ENCODE measurements around the gene C9orf152.
"Not testable (repeated sequence)": the region's sequence is repeated elsewhere in the genome, so short reads cannot be mapped to it uniquely, and the experiment has no call there.

The C9orf152 gene

DNA sequence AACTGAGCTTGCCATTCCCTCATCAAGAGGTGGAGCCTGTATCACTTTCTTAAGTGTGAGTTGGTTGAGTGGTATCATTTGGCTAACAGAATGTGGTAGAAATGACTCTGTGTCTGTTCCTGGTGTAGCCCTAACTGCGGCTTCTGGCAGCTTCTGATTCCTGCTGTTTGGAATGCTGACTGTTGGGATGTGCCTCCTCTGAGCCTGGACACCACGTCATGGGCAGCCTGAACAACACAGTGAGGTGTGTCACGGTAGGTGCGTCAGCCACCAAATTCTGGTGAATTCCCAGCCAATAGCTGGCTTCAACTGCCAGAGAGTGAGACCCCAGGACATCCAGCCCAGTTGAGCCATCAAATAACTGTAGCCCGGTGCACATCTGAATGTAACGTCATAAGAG is 6.1 kb upstream of the C9orf152 start:
- no peak for DNase-seq

DNA sequence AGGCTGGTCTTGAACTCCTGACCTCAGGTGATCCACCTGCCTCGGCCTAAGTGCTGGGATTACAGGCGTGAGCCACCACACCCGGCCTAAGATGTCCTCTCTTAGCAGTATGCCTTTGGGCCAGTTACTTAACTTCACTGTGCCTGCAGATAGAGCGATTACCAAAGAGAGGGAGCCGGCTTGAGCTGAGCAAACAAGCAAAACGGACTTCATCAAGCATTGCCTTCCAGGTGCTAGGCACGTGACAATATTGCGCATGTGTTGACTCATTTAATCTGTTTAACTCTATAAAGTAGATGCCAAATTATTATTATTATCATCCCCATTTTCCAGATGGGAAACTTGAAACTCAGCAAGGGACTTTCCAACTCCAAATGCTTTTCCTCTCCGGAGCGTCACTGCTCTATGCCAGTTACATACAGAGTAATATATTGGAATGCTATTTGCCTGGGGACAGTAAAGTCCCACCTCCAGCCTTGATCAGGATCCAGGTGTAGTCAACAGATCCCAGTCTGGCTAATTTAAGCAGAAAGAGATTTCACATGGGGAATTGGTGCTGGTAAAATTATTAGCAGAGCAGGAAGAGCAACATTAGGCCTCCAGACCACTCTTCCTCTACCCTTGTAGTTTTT is 5.6 kb upstream of the C9orf152 start:
- DNase-seq = no peak

DNA sequence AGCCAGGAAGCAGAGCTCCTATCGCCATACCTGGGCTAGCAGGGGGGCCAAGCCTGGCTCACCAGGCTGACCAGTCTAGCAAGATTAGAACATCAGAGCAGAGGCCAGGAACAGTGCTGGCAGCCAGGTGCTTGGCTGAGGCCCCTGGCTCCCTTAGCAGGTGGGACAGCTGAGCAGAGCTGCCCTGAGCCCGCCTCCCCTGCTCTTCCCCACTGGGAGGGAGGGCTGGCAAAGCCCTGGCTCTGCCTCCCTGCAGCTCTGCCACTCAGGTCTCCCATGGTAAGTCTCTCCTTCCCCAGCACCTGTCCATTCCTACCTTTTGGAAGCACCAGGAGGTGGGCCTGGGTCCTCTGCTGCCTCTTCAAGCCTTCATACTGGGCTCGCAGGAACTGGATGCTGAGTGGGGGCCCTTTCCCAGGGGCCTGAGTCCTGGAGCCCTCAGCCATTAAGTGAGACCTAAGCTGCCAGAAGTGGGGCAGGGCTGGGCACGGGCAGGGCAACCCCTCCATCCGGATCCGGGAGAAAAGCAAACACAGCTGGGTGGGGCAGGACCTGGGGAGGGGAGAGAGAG is 803 bp downstream of the C9orf152 start:
- no peak for DNase-seq

DNA sequence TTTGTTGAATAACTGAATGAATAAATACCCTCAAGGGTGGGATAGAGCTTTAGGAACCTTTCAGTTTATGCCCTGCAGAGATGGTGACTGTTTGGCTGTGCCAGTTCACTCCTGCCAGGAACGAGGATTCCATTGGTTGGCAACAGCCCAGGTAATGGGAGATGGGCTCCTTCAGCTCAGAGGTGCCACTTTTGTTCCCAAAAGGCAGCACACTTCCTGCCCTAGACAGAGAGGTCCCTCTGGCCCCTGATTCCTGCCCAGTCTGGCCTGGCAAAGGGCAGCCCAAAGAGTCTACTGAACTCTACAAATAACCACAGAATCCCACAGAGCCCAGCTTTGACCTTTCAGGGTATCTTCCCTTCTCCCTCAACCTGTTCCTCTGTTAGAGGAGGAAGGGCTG is 1.6 kb downstream of the C9orf152 start:
- no peak for DNase-seq

DNA sequence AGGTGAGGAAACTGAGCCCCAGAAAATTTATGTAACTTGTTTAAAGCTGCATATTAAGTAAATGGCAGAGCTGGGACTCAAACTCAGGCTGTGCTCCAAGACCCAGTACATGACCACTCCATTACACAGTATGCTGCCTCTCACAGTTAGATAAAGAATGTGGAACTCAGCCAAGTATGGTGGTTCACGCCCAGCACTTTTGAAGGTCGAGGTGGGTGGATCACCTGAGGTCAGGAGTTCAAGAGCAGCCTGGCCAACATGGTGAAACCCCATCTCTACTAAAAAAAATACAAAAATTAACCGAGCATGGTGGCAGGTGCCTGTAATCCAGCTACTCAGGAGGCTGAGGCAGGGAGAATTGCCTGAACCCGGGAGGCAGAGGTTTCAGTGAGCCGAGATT is 2.3 kb downstream of the C9orf152 start:
- DNase-seq = not testable (repeated sequence)

DNA sequence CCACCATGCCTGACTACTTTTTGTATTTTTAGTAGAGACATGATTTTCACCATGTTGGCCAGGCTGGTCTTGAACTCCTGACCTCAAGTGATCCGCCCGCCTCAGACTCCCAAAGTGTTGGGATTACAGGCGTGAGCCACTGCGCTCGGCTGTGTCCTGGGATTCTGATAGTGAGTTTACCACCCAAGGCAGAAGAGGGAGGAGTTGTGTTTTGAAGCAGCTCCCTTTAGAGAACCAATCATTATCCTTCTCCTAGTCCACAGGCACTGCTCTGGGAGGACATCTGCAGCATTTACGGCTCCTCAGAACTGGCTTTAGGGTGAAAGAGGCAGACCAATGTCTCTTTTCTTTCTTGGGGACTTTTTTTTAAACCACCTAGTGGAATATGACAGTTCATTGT is 5.7 kb downstream of the C9orf152 start:
- DNase-seq = no peak

DNA sequence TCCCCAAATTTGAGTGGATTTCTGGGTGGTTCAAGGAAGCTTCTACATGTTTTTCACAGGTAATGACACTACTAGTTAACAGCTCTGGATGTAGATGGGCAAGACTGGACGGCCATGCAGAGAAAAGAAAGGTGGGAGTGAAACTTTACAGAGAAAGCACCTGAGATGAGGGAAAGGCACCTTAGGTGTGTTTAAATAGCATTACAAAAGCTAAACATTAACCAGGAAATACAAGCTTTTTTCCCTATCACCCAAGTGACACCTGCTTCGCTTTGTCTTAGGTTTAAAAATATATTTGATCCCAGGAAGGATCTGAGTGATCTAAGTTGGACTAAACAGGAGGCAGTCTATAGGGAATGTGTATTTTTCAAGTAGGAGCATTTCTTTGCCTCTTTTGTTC is 8.3 kb downstream of the C9orf152 start:
- DNase-seq = no peak

DNA sequence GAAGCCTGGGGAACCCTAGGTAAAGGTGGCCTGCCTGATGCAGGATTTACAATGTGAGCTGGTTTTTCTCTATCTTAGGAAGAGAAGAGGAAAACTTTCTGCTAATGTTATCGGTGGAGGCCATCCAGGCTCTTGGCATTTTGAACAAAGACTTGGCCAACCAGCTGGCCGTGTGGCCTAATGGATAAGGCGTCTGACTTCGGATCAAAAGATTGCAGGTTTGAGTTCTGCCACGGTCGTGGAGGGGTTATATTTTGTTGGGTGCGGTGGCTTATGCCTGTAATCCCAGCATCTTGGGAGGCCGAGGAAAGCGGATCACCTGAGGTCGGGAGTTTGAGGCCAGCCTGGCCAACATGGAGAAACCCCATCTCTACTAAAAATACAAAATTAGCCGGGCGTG is 9.6 kb downstream of the C9orf152 start:
- no peak for DNase-seq

DNA sequence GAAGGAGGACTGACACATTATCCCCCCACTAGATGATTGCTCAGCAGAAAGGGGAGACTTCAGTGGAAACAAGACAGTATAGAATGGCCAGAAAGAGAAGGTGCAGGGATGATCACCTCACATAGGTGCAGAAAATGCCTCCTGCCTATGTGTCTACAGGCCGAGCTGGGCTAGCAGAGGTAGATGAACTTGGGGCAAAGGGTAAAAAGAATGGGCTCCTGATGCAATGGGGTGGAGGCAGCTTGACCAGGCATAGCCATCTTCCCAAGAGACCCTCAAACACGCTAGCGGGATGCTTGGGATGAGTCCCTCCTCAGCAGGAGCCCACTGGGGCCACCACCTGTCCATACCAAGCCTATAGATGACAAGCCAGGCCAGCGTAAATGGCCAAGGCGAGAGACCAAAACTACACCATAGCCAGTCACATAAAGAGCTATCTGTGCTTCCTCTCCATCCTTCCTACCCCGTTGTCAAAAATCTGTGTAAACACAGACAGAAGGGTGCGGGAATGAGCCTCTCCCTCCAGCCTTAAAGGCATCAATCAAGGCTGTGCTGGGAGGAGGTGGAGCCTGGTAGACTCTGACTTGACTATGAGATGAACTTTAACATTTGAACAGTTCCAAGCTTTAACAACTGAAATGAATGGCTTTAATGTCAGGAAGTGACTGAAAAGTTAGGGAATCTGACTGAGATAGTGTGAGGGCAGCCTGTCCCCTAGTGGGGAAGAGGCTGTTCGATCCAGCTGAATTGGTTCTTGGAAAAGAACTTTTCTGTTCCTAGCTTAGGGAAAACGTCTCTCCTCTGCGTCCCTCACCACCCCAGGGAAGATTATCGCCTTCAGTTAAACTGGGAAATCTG is 10.4 kb downstream of the C9orf152 start:
- no peak for DNase-seq

DNA sequence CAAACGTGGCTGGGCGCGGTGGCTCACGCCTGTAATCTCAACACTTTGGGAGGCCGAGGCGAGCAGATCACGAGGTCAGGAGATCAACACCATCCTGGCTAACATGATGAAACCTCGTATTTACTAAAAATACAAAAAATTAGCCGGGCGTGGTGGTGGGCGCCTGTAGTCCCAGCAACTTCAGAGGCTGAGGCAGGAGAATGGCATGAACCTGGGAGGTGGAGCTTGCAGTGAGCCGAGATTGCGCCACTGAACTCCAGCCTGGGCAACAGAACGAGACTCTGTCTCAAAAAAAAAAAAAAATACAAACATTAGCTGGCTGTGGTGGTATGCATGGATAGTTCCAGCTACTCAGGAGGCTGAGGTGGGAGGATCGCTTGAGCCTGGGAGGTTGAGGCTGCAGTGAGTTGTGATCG is 11.9 kb downstream of the C9orf152 start:
- DNase-seq = not testable (repeated sequence)

DNA sequence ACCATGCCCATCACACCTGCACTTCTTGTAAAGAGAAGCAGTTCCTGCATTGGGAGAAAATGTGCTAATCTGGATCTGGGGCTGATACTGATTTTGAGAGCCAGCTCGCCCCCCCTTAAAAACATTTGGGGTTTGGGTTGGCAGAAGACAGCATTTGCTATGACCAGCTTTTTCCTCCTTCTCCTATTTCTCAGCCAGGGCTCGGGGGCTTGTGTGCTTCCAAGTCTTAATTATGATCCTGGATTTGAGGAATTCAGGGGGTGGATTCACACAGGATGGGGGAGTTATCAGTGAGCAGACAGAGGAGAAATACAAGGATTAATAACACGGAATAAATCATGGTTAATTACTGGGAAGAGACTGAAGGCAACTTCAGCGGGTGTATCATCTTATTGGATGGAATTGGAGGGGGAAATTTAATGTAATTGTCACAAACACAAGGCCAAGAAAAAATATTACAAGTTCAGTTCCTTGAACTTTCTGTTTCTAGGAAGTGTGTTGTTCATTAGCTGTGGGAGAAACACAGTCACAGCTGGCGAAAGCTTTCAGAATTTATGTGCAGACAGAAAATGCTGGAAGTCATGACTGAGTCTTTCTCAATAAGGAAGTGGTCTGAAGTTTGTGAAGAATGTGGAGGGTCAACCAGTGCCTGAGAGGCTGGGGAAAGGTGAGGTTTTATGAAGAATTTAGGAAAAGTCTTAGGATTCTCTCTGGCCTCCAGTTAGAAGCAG is 15.3 kb downstream of the C9orf152 start:
- no peak for DNase-seq

DNA sequence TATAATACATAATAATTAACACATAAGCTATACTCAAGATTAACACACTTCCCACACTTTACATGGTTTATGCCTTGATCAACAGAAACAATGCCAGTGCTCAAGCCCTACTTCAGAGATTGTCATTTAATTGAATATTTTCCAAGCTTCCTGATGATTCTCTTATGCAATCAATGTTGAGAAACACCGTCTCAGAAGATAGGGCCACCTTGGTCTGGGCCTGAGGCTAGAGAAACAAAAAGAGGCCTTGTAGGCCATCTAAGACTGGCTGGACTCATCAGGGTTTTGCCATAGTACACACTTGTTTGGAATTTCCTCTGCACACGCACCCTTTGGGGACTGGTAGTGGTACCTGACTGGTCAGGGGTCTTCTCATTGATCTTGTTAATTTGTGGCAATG is 16.3 kb downstream of the C9orf152 start:
- DNase-seq = no peak

DNA sequence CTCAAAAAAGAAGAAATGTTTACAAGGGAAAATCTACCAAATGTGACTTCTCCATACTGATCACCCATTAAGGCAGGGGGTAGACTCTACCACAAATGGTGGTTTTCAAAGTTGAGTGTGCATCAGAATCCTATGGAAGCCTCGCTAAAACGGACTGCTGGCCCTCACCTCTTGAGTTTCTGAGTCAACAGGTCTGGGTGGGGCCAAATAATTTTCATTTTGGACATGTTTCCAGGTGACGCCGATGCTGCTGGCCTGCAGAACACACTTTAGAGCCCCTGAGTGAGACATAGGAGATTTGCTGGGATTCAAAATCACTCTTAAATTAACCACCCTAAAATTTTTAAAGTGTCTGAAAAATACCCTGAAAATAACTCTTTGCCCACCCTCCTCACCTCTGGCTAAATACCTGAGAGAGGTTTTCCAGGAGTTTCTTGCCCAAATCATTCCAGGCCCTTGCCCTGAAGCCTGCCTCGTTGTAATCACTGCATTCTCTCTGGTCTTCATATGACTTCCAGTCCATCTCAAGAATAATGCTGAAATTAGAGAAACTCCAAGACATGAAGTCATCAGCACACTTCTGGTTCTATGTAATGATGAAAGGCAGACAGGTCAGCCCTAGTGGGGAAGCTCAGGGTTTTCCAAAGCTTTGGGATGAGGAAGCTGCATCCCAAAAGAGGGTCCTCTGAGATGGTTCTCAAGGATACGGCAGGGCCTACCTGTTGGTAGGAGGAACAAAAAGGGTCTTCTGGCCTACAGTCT is 18.2 kb downstream of the C9orf152 start:
- no peak for DNase-seq

DNA sequence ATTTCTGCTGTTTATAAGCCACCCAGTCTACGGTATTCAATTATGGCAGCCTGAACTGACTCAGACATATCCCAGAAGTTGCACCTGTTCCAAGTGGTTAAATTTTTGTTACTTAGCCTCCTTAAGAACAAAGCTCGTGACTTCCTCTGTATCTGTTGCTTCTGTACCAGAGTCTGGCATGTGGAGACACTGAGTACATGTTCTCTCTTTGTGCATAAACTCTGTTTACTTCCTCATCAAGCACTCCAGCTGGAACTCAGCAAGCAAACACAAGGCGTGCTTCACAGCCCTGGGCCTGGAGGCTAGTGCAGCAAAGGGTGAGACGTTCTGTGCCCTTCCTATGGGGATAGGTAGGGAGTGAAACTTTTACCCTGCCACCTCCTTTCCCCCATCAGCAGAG is 19.0 kb downstream of the C9orf152 start:
- no peak for DNase-seq

DNA sequence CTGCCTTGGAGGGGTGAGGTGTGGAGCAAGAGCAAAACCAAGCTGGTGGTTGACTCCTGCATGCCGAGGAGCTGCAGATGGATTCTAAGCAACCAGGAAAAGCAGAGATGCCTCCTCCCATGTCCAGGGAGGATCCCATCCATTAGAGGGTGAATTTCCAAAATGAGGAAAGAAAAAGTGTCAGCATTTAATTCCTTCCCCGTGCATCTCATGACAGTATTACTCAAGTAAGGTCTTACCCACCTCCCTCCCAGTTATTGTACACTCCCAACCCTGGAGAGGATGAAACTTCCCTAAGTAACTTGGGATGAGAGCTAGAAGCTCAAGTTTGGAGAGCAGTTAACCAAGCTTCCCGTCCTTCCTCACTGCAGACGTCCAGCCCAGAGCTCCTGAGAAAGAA is 19.9 kb downstream of the C9orf152 start:
- DNase-seq = no peak

DNA sequence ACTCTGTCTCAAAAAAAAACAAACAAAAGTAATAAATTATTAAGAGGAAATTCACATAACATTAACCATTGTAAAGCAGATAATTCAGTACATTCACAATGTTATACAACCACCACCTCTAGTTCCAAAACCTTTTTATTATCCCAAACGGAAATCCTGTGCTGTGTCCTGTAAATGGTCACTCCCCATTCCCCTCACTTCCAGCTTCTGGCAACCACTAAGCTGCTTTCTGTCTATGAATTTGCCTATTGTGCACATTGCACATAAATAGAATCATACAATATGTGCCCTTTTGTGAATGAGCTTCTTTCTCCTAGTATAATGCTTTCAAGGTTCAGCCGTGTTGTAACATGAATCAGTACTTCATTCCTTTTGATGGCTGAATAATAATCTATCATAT is 20.8 kb downstream of the C9orf152 start:
- DNase-seq = no peak

DNA sequence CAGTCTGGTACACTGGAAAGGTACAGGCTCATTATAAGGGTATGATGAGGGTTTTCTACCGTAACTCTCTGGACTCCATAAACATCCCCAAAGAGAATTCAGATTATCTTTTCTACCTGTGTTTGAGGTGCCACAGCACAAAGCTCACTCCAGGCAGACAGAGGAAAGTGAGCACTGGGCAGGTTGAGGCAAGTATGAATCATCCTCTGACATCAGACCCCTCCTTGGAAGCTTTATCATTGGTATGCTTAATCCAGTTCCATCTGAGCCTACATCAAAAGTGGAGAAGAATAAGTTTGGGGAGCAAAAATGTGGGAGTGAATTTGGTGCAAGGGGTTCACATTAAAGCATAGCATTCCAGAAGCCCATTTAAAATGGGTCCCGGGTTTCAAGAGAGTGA is 21.7 kb downstream of the C9orf152 start:
- DNase-seq = no peak

DNA sequence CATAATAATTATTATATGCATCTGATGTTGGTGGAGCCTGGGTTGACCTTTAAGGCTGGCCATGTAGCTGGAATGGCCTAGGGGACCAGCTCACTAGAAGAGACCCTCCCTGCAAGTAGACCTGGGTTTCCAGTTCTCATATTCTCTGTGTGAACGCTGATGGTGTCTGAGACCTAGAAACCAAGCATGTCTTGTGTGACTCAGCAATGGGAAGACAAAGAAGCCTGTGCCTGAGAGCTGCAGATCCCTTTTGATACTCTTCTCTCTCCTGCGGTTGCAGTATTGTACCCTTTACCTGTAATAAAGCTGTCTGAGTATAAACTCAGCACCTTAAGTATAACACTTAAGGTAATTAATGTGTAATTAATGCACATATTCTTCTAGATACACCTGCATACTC is 22.2 kb downstream of the C9orf152 start:
- DNase-seq = no peak

DNA sequence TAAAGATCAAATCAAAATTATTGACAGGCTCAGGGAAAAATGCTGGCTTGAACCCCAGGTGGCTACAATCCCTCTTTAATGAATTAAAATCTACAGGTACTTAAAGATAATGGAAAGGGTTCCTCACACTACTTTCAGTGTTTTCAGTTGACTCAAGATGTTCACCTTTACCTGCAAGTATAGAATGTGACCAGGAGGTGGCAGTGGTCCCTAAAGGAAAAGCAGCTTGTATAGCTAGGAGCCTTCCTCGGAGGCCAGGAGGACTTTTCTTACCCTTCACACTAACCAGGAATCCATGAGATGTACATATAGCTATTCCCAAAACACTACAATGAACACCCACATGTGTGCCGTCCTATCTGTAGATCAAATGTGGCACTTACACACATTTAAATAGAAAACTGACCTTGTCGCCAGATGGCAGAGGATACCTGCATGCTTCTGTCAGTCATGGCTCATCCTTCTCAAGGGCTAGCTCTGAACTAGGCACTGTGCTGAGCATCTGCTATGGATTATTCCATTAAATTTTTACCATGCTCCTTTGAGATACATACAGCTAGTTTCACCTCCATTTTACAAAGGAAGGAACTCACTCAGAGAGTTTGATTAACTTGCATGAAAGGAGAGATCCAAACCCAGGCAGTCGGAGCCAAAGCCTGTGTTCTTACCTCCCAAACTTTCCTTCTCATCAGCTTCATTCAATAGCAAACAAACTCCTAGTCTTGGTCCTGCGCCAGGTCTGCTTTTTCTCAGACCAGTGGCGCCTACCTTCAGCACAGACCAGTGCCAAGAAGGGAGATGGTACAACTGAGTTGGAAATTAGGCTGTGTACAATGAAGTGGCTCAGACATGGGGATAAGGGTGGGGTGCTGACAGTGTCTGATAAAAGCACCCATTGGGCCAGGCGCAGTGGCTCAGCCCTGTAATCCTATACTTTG is 24.5 kb downstream of the C9orf152 start:
- DNase-seq = peak; percentile 38

DNA sequence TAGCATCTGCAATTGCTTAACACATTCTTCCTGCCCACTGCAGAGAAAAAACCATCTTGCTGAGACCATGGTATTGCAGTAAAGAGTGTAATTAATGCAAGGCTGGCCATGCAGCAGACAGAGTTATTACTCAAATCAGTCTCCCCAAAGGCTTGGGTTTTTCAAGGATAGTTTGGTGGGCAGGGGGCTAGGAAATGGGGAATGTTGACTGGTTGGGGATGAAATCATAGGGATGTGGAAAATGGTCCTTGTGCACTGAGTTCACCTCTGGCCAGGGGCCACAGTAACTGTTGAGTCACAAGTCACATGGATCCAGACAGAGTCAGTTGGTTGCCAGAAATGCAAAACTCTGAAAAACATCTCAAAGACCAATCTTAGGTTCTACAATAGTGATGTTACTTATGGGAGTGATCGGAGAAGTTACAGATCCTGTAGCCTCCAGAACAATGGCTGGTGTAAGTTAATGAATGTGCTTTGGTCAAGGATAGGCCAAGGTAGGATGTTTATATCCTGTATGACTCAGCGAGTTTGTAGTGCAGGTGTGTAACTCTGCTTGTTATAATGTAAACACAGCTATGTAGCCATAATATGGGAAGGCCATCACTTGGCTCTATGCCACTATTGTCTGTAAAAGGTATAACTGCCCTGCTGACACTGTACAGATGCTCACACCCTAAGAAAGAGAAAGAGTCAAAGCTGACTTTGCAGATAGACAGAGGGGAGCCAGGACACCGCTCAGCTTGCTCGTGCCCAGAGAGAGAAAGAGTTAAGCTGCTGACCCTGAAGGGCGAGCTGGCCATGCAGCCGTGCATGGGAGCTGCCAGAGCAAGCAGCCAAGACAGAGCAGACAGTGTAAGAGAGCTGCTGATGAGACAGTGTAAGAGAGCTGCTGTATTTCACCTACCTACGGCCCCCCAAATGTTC is 27.2 kb downstream of the C9orf152 start:
- DNase-seq = no peak

DNA sequence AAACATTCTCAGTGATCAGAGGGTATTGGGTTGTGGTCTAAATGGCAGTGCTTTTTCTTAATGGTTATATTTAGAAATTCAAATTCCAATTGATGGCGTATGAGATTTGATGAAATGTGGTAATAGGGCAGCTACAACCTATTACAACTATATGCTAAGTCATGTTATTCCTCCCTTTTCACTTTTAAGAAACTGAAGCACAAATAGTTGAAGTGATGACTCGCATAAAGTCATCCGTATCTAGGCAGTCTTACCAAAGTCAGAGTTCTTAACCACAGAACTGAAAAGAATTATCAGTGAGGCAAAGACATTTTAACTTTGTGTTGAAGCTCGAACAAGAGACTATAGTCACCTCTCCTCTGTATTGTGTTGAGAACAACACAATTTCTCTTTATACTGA is 28.2 kb downstream of the C9orf152 start:
- DNase-seq = no peak
